GM23248 (cell line): ENCODE measurements around the gene IBSP. TPM values are rescaled to one million over a fixed set of nuclear protein-coding genes. Genes with fewer than 3 reads are reported as not detected.

Experiments used
- DNase-seq: peaks from one replicate; pipeline ENCODE4 v3.0.0-alpha.2; 2015
- H2AFZ ChIP-seq: fragments of 200-600 bp; sonication (generic); 2 replicates; pipeline ENCODE4 v1.6.1; 2016; ENCODE audit warnings: antibody characterized with exemption
- H3F3A ChIP-seq: fragments of 200-600 bp; sonication (generic); 2 replicates; pipeline ENCODE4 v1.6.1; 2016; ENCODE audit warnings: mild to moderate bottlenecking, antibody characterized with exemption, mixed run types; ENCODE audit not compliant: insufficient read depth
- H3K27ac ChIP-seq: fragments of 200-600 bp; sonication (generic); 2 replicates; pipeline ENCODE4 v1.5.1; 2016; ENCODE audit warnings: mild to moderate bottlenecking
- H3K27me3 ChIP-seq: fragments of 200-600 bp; sonication (generic); replicated peaks from 2 replicates; pipeline ENCODE4 v1.6.1; 2016; ENCODE audit warnings: mild to moderate bottlenecking; ENCODE audit not compliant: insufficient read depth
- H3K36me3 ChIP-seq: fragments of 200-600 bp; sonication (generic); 2 replicates; pipeline ENCODE4 v1.6.1; 2016; ENCODE audit warnings: low read depth, mild to moderate bottlenecking
- H3K4me1 ChIP-seq: fragments of 200-600 bp; sonication (generic); 2 replicates; pipeline ENCODE4 v1.6.1; 2016; ENCODE audit warnings: mild to moderate bottlenecking; ENCODE audit not compliant: insufficient read depth
- H3K4me2 ChIP-seq: fragments of 200-600 bp; sonication (generic); one replicate; pipeline ENCODE4 v1.6.1; 2016; ENCODE audit warnings: mild to moderate bottlenecking; ENCODE audit not compliant: unreplicated experiment
- H3K4me3 ChIP-seq: fragments of 200-600 bp; sonication (generic); 2 replicates; pipeline ENCODE4 v1.5.1; 2016; ENCODE audit warnings: mild to moderate bottlenecking
- H3K79me2 ChIP-seq: fragments of 200-600 bp; sonication (generic); 2 replicates; pipeline ENCODE4 v1.6.1; 2016; ENCODE audit warnings: mild to moderate bottlenecking; ENCODE audit not compliant: insufficient read depth
- H3K9ac ChIP-seq: fragments of 200-600 bp; sonication (generic); 2 replicates; pipeline ENCODE4 v1.6.1; 2016; ENCODE audit warnings: mild to moderate bottlenecking
- H3K9me2 ChIP-seq: fragments of 200-600 bp; sonication (generic); 2 replicates; pipeline ENCODE4 v1.6.1; 2016; ENCODE audit warnings: mixed run types, mild to moderate bottlenecking, moderate library complexity; ENCODE audit not compliant: insufficient read depth
- H3K9me3 ChIP-seq: fragments of 200-600 bp; sonication (generic); one replicate; pipeline ENCODE4 v1.6.1; 2017; ENCODE audit warnings: low read depth
- H4K20me1 ChIP-seq: fragments of 200-600 bp; sonication (generic); 2 replicates; pipeline ENCODE4 v1.6.0; 2016; ENCODE audit not compliant: insufficient read depth
- EZH2 ChIP-seq: fragments of 200-600 bp; sonication (generic); IDR thresholded peaks from 2 replicates; pipeline ENCODE4 v1.6.1; 2018; ENCODE audit warnings: antibody characterized with exemption, mild to moderate bottlenecking; ENCODE audit not compliant: insufficient read depth, poor library complexity, severe bottlenecking
- EZH2phosphoT487 ChIP-seq: fragments of 200-600 bp; sonication (generic); IDR thresholded peaks from 2 replicates; pipeline ENCODE4 v1.6.1; 2018; ENCODE audit warnings: antibody characterized with exemption, moderate library complexity, mild to moderate bottlenecking, low read depth; ENCODE audit not compliant: insufficient read depth
- WGBS, 2 experiments: methylation state at CpG; one replicate each; pipeline ENCODE4 v1.1.6; 2015 to 2017; ENCODE audit warnings: low lambda C conversion rate in 2 of 2, low coverage in 1 of 2; ENCODE audit errors: missing lambda C conversion rate in 2 of 2; 5-methylcytosine and 5-hydroxymethylcytosine counted together
- in situ Hi-C: fragments of 300-500 bp; cut with MboI; formaldehyde crosslinking; loops from 2 replicates; pipeline ENCODE4 v1.15.0; 2020
- polyA plus RNA-seq: library from polyadenylated mRNA; unstranded; fragments of >200 nt; fragmentation: Nextera tagmentation; extraction: Ambion mirVana; gene quantifications from 2 replicates; pipeline ENCODE4 v1.2.1, GENCODE V29; 2016
- total RNA-seq: library from RNA; depleted of rRNA; stranded (reverse); fragments of >200 nt; shearing (Covaris generic); gene quantifications from 2 replicates; pipeline ENCODE4 v1.2.3, GENCODE V29; 2014

IBSP gene
- total and polyA plus RNA-seq, 2 experiments from 2014 or later: not detected

DNA sequence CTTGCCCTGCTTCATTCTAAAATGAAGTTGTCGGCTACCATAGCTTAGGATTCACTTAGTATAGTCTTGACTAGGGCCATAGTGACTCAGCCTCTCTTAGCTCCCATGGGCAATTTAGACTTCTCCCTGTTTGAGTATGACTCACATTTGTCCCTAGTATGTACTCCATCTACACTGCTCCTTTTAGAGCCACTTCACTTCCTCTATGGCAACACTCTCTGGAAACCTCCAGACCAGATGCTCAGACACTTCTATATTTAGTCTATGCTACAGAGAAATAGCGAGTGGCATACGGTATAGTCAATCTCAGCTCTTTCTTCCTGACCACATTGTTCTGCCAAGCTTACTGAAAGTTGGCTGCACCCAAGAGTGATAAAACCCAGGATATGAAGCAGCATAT lies 44.6 kb downstream of the IBSP start:
- Histone ChIP-seq H3K9me2 (no peaks in the 10 kb centered on the region), H3K4me2 (peak overlapping the region; percentile 86), H3K27me3 (no peaks in the 10 kb centered on the region), H3K79me2 (no peaks in the 10 kb centered on the region), H3K36me3 (no peaks in the 10 kb centered on the region), H3K4me3 (peak overlapping the region; percentile 54), H3K9ac (peak overlapping the region; percentile 55), H2AFZ (peak overlapping the region; percentile 52), H4K20me1 (no peaks in the 10 kb centered on the region), H3K9me3 (no peaks in the 10 kb centered on the region), H3K4me1 (peaks cover 16% of the 10 kb centered on the region), H3K27ac (peak overlapping the region; percentile 87), H3F3A (peaks cover 17% of the 10 kb centered on the region)
- peak; percentile 97 for DNase-seq
- WGBS, 2 experiments: 5 to 8% methylated on average over 3 of the region's 3 CpGs
- in situ Hi-C loops: loop anchor here (10.0 to 25.0 kb wide), 2 partner anchors 289 to 507 kb away; no protein-coding TSS in a partner anchor
- TF ChIP-seq EZH2phosphoT487: no peak
- TF ChIP-seq EZH2: no peak

DNA sequence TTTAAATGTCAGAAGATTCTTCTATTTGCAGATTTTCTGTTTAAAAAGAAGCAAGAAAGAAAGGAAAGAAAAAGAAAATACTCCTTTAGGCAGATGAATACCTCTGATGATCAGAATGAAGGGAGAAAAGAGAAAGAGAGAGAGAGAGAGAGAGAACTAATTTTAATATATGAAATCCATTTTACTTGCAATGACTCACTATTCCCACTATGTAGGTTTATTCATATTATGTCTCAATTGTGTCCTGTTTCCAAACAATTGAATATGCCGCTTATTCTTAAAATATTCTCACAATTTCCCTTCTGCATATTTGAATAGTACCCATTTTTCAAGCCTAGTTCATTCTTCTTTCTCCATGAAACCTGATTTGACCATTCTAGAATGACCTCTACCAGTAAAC lies 45.1 kb downstream of the IBSP start:
- in situ Hi-C loops: loop anchor here (10.0 to 25.0 kb wide), 2 partner anchors 290 to 507 kb away; no protein-coding TSS in a partner anchor
- peak overlapping the region; percentile 87 for H3K27ac ChIP-seq
- no peaks in the 10 kb centered on the region for H3K36me3 ChIP-seq
- H3K4me3 ChIP-seq: peak overlapping the region; percentile 54
- H4K20me1 ChIP-seq: no peaks in the 10 kb centered on the region
- TF ChIP-seq EZH2phosphoT487: no peak
- TF ChIP-seq EZH2: no peak
- peaks cover 17% of the 10 kb centered on the region for H3F3A ChIP-seq
- no peaks in the 10 kb centered on the region for H3K27me3 ChIP-seq
- peak overlapping the region; percentile 52 for H2AFZ ChIP-seq
- peak; percentile 61 for DNase-seq
- peak overlapping the region; percentile 86 for H3K4me2 ChIP-seq
- 68 to 72% methylated on average over 1 of the region's 1 CpG for WGBS, 2 experiments
- H3K9me2 ChIP-seq: no peaks in the 10 kb centered on the region
- H3K9me3 ChIP-seq: no peaks in the 10 kb centered on the region
- H3K4me1 ChIP-seq: peaks cover 16% of the 10 kb centered on the region
- no peaks in the 10 kb centered on the region for H3K79me2 ChIP-seq
- peak overlapping the region; percentile 55 for H3K9ac ChIP-seq

DNA sequence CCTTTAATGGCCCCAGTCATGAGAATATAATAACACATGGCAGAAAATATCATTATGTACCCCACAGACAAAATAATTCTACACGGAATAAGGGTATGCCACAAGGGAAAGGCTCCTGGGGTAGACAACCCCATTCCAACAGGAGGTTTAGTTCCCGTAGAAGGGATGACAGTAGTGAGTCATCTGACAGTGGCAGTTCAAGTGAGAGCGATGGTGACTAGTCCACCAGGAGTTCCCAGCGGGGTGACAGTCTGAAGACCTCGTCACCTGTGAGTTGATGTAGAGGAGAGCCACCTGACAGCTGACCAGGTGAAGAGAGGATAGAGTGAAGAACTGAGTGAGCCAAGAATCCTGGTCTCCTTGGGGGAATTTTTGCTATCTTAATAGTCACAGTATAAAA lies 46.9 kb downstream of the IBSP start:
- Histone ChIP-seq H3K9me2 (no peaks in the 10 kb centered on the region), H3K27me3 (no peaks in the 10 kb centered on the region), H3K9me3 (no peaks in the 10 kb centered on the region), H3K9ac (no peak overlapping the region), H3K4me2 (no peak overlapping the region), H3K4me3 (no peak overlapping the region), H3K36me3 (no peaks in the 10 kb centered on the region), H3K79me2 (no peaks in the 10 kb centered on the region), H2AFZ (no peak overlapping the region), H3F3A (peaks cover 17% of the 10 kb centered on the region), H4K20me1 (no peaks in the 10 kb centered on the region), H3K4me1 (peaks cover 16% of the 10 kb centered on the region), H3K27ac (no peak overlapping the region)
- in situ Hi-C loops: loop anchor here (10.0 to 25.0 kb wide), 2 partner anchors 291 to 509 kb away; no protein-coding TSS in a partner anchor
- TF ChIP-seq EZH2phosphoT487 (no peak), EZH2 (no peak)
- 81 to 89% methylated on average over 5 of the region's 5 CpGs for WGBS, 2 experiments
- no peak for DNase-seq

DNA sequence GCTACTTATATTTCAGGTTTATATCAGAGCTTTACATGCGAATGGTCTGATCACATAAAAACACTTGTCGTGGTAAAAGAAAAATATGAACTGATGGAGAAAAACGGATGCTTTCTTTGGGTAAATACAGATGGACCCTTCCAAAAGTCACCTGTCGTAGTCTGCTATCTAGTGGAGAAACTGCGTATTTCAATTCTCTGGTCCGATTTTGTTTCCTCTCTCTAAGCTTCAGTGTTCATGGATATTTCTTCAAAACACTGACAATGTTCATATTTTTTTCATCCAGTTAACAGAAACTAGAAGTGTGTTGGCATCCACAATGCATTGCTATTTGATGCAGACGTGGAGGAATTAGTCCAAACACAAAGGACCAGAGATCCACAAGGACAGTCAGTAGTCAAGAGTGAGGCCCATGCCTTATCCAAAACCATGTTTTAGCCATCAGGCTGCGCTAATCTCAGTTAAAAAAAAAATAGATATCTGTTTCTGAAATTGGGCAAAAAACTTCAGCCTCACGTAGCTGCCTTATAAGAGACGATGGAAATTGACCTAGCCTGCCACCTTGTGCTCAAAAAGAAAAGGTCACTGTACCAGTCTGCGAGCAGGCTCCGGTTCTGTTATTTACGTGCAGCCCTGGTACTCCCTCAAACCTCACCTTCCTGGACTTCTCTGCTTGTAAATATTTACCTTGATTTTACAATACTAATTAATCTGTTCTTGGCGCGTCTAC lies 49.4 kb downstream of the IBSP start:
- Histone ChIP-seq H3K27ac (no peak overlapping the region), H3K9me3 (no peaks in the 10 kb centered on the region), H2AFZ (peak overlapping the region; percentile 80), H3K79me2 (no peaks in the 10 kb centered on the region), H4K20me1 (no peaks in the 10 kb centered on the region), H3K36me3 (no peaks in the 10 kb centered on the region), H3K4me2 (peak overlapping the region; percentile 80), H3K4me3 (peak overlapping the region; percentile 56), H3K9ac (0 out of 2 replicates have a peak overlapping the region, but pooled peaks have one; percentile 3), H3K4me1 (peaks cover 10% of the 10 kb centered on the region), H3K9me2 (no peaks in the 10 kb centered on the region), H3K27me3 (no peaks in the 10 kb centered on the region), H3F3A (peaks cover 7% of the 10 kb centered on the region)
- in situ Hi-C loops: loop anchor here (10.0 to 25.0 kb wide), 2 partner anchors 294 to 511 kb away; no protein-coding TSS in a partner anchor
- peak; percentile 84 for DNase-seq
- WGBS, 2 experiments: 12% methylated on average over 15 of the region's 15 CpGs
- no peak for TF ChIP-seq EZH2
- no peak for TF ChIP-seq EZH2phosphoT487
